IMR-90 (cell line): ENCODE measurements around the gene AP3D1. TPM values are rescaled to one million over a fixed set of nuclear protein-coding genes. Genes with fewer than 3 reads are reported as not detected.

Experiments used
- ATAC-seq: fragments of 200-7000 bp; cut with Tn5 transposase; 2 replicates; pipeline ENCODE4 v1.9.1; 2020; ENCODE audit warnings: low read depth, mild to moderate bottlenecking, moderate library complexity
- BruUV-seq: library from RNA; stranded (reverse); fragments of 400-500 nt; replicated peaks from 2 replicates; lab custom pipeline; 2021; lab: Mats Ljungman, UMichigan
- CTCF ChIA-PET: fragments of 300-600 bp; formaldehyde crosslinking; extraction: SDS; loops from one replicate; lab custom pipeline; 2021; ENCODE audit warnings: antibody characterized with exemption; lab: Yijun Ruan, JAX
- POLR2A ChIA-PET: fragments of 300-600 bp; sonication (Branson Sonifier 250); formaldehyde crosslinking; loops from one replicate; lab custom pipeline; 2022; ENCODE audit warnings: antibody characterized with exemption; ENCODE audit not compliant: unreplicated experiment; lab: Charles Lee
- DNase-seq: peaks from one replicate; pipeline ENCODE4 v3.0.0; 2013
- H2AFZ ChIP-seq: replicated peaks from 2 replicates; pipeline ENCODE3; 2013; ENCODE audit warnings: low read length, mild to moderate bottlenecking; ENCODE audit not compliant: poor library complexity
- H2AK5ac ChIP-seq: 2 replicates; pipeline ENCODE4 v1.6.1; 2013; ENCODE audit warnings: low read depth, low read length, inconsistent platforms
- H2AK9ac ChIP-seq: replicated peaks from 2 replicates; pipeline ENCODE3; 2013; ENCODE audit warnings: mild to moderate bottlenecking, low read depth, low read length, moderate library complexity; ENCODE audit not compliant: poor library complexity
- H2BK120ac ChIP-seq: 2 replicates; pipeline ENCODE4 v1.6.1; 2013; ENCODE audit warnings: low read depth, low read length, inconsistent platforms
- H2BK15ac ChIP-seq: 3 replicates; pipeline ENCODE4 v1.6.1; 2013; ENCODE audit warnings: low read depth, low read length, inconsistent platforms
- H2BK20ac ChIP-seq: 2 replicates; pipeline ENCODE4 v1.6.1; 2013; ENCODE audit warnings: low read depth, mild to moderate bottlenecking, inconsistent platforms, low read length, moderate library complexity
- H2BK5ac ChIP-seq: 2 replicates; pipeline ENCODE4 v1.6.1; 2013; ENCODE audit warnings: mild to moderate bottlenecking, low read depth, low read length, inconsistent platforms; ENCODE audit not compliant: poor library complexity, severe bottlenecking
- H3K14ac ChIP-seq: replicated peaks from 2 replicates; pipeline ENCODE4 v1.6.1; 2013; ENCODE audit warnings: low read depth, low read length, inconsistent platforms
- H3K18ac ChIP-seq: 2 replicates; pipeline ENCODE4 v1.6.1; 2013; ENCODE audit warnings: low read depth, low read length, control low read depth
- H3K23ac ChIP-seq: 2 replicates; pipeline ENCODE4 v1.6.1; 2013; ENCODE audit warnings: low read depth, low read length, inconsistent platforms
- H3K27ac ChIP-seq: 2 replicates; pipeline ENCODE4 v1.5.1; 2013; ENCODE audit warnings: mild to moderate bottlenecking, control low read depth, low read length; ENCODE audit not compliant: insufficient read depth
- H3K27me3 ChIP-seq: 2 replicates; pipeline ENCODE4 v1.6.1; 2013; ENCODE audit warnings: low read length; ENCODE audit not compliant: control insufficient read depth, insufficient read depth
- H3K36me3 ChIP-seq: 2 replicates; pipeline ENCODE4 v1.6.1; 2013; ENCODE audit warnings: low read length, mixed read lengths; ENCODE audit not compliant: control insufficient read depth, insufficient read depth
- H3K4ac ChIP-seq: 2 replicates; pipeline ENCODE4 v1.6.1; 2013; ENCODE audit warnings: low read depth, low read length, inconsistent platforms
- H3K4me1 ChIP-seq: 2 replicates; pipeline ENCODE4 v1.6.1; 2013; ENCODE audit warnings: low read length, mixed read lengths; ENCODE audit not compliant: control insufficient read depth, insufficient read depth
- H3K4me2 ChIP-seq: 2 replicates; pipeline ENCODE4 v1.6.1; 2013; ENCODE audit warnings: low read depth, mild to moderate bottlenecking, control low read depth, low read length, moderate library complexity
- H3K4me3 ChIP-seq: 2 replicates; pipeline ENCODE4 v1.5.1; 2013; ENCODE audit warnings: low read depth, mild to moderate bottlenecking, control low read depth, low read length, moderate library complexity; ENCODE audit not compliant: insufficient read depth
- H3K56ac ChIP-seq: 2 replicates; pipeline ENCODE4 v1.6.1; 2013; ENCODE audit warnings: low read length, inconsistent platforms; ENCODE audit not compliant: insufficient read depth; ENCODE audit errors: extremely low read depth
- H3K79me1 ChIP-seq, 2 experiments: 2 replicates each; pipeline ENCODE4 v1.6.1; 2013; ENCODE audit warnings: low read length in 2 of 2, inconsistent platforms in 1 of 2, low read depth in 1 of 2
- H3K9ac ChIP-seq: 2 replicates; pipeline ENCODE4 v1.6.1; 2013; ENCODE audit warnings: low read depth, low read length, control low read depth
- H3K9me1 ChIP-seq: 2 replicates; pipeline ENCODE4 v1.6.1; 2013; ENCODE audit warnings: low read length, inconsistent platforms; ENCODE audit not compliant: insufficient read depth
- H3K9me3 ChIP-seq: 2 replicates; pipeline ENCODE4 v1.6.1; 2013; ENCODE audit warnings: low read length; ENCODE audit not compliant: control insufficient read depth, insufficient read depth
- H4K20me1 ChIP-seq: 2 replicates; pipeline ENCODE4 v1.6.1; 2013; ENCODE audit warnings: low read length, inconsistent platforms; ENCODE audit not compliant: insufficient read depth
- H4K5ac ChIP-seq: 2 replicates; pipeline ENCODE4 v1.6.1; 2013; ENCODE audit warnings: mild to moderate bottlenecking, low read depth, low read length, control low read depth
- H4K8ac ChIP-seq, 2 experiments: 2 replicates each; pipeline ENCODE4 v1.6.1; 2013; ENCODE audit warnings: low read depth in 2 of 2, low read length in 2 of 2, control low read depth in 1 of 2, inconsistent platforms in 1 of 2
- H4K91ac ChIP-seq: 2 replicates; pipeline ENCODE4 v1.6.1; 2013; ENCODE audit warnings: low read depth, low read length, inconsistent platforms; ENCODE audit not compliant: insufficient read depth
- BHLHE40 ChIP-seq: fragments of 150-350 bp; IDR thresholded peaks from 2 replicates; pipeline ENCODE4 v1.6.1; 2016; ENCODE audit warnings: mild to moderate bottlenecking, low read depth, low read length
- CEBPB ChIP-seq: IDR thresholded peaks from 2 replicates; pipeline ENCODE4 v1.6.1; 2012; ENCODE audit warnings: low read depth, low read length, improper control_type of control experiment
- FOS ChIP-seq: fragments of 150-350 bp; IDR thresholded peaks from 2 replicates; pipeline ENCODE4 v1.6.1; 2016; ENCODE audit warnings: low read depth, low read length
- MAFK ChIP-seq: IDR thresholded peaks from 2 replicates; pipeline ENCODE4 v1.6.1; 2012; ENCODE audit warnings: low read depth, low read length, improper control_type of control experiment
- MAZ ChIP-seq: IDR thresholded peaks from 2 replicates; pipeline ENCODE4 v1.6.1; 2012; ENCODE audit warnings: low read depth, mild to moderate bottlenecking, low read length, improper control_type of control experiment, moderate library complexity, borderline replicate concordance
- MXI1 ChIP-seq: IDR thresholded peaks from 2 replicates; pipeline ENCODE4 v1.6.1; 2012; ENCODE audit warnings: low read depth, mild to moderate bottlenecking, low read length, moderate library complexity, borderline replicate concordance
- NFE2L2 ChIP-seq: fragments of 150-350 bp; IDR thresholded peaks from 2 replicates; pipeline ENCODE4 v1.6.1; 2016; ENCODE audit warnings: low read depth, mild to moderate bottlenecking, low read length
- POLR2A ChIP-seq: IDR thresholded peaks from 2 replicates; pipeline ENCODE4 v1.6.1; 2012; ENCODE audit warnings: mild to moderate bottlenecking, low read depth, low read length
- RAD21 ChIP-seq: IDR thresholded peaks from 2 replicates; pipeline ENCODE4 v1.6.1; 2012; ENCODE audit warnings: low read length, improper control_type of control experiment
- RCOR1 ChIP-seq: IDR thresholded peaks from 2 replicates; pipeline ENCODE4 v1.6.1; 2012; ENCODE audit warnings: mild to moderate bottlenecking, low read length, improper control_type of control experiment; ENCODE audit not compliant: insufficient replicate concordance
- RFX5 ChIP-seq: IDR thresholded peaks from 2 replicates; pipeline ENCODE4 v1.8.0; 2012; ENCODE audit warnings: low read depth, mild to moderate bottlenecking, low read length, moderate library complexity
- SMC3 ChIP-seq: fragments of 150-350 bp; IDR thresholded peaks from 2 replicates; pipeline ENCODE4 v1.6.1; 2016; ENCODE audit warnings: low read depth, mild to moderate bottlenecking, antibody characterized with exemption, low read length, moderate library complexity
- WGBS, 2 experiments: methylation state at CpG; one replicate each; pipeline versions ENCODE4 v1.1.5 to v1.1.7; 2013; ENCODE audit warnings: missing lambda C conversion rate in 2 of 2; ENCODE audit not compliant: insufficient read length in 1 of 2; ENCODE audit errors: extremely low coverage in 2 of 2; 5-methylcytosine and 5-hydroxymethylcytosine counted together
- dilution Hi-C: fragments of 300-500 bp; cut with HindIII; formaldehyde crosslinking; loops from one replicate; pipeline ENCODE4 v1.14.3; 2018; ENCODE audit warnings: low sequenced_read_pairs; ENCODE audit not compliant: unreplicated experiment
- in situ Hi-C: fragments of 300-500 bp; cut with MboI; formaldehyde crosslinking; loops from 3 replicates; pipeline ENCODE4 v1.14.3; 2019; ENCODE audit warnings: low sequenced_read_pairs, inconsistent platforms, mixed read lengths
- intact Hi-C: fragments of 100-400 bp; cut with micrococcal nuclease; formaldehyde crosslinking; loops from 2 replicates; pipeline ENCODE4 v1.10.0; 2022
- polyA plus RNA-seq, 3 experiments: library from polyadenylated mRNA; depleted of rRNA; stranded (reverse); fragments of >200 nt; gene quantifications; 2 replicates each; pipeline ENCODE4 v1.2.3, GENCODE V29; 2012; ENCODE audit warnings: low replicate concordance in 1 of 3
- total RNA-seq: library from RNA; depleted of rRNA; stranded (reverse); fragments of >200 nt; gene quantifications from 2 replicates; pipeline ENCODE4 v1.2.3, GENCODE V29; 2012
- TF ChIP-seq, protein P1 (sequence below): conservative IDR thresholded peaks from 2 replicates; pipeline ENCODE4 v1.5.1; 2012; ENCODE audit warnings: mild to moderate bottlenecking, low read depth, low read length, improper control_type of control experiment
- TF ChIP-seq, protein P2 (sequence below): fragments of 150-350 bp; IDR thresholded peaks from 2 replicates; pipeline ENCODE4 v1.6.1; 2017; ENCODE audit warnings: mild to moderate bottlenecking, antibody characterized with exemption, low read length, low read depth
- TF ChIP-seq, protein P3 (sequence below): fragments of 150-350 bp; IDR thresholded peaks from 2 replicates; pipeline ENCODE4 v1.6.1; 2016; ENCODE audit warnings: low read depth, mild to moderate bottlenecking, low read length, moderate library complexity, borderline replicate concordance

The AP3D1 gene
- total and polyA plus RNA-seq, 2 of the 4 experiments (the other 2 are of a cell fraction), result 75.3 to 129 TPM

DNA sequence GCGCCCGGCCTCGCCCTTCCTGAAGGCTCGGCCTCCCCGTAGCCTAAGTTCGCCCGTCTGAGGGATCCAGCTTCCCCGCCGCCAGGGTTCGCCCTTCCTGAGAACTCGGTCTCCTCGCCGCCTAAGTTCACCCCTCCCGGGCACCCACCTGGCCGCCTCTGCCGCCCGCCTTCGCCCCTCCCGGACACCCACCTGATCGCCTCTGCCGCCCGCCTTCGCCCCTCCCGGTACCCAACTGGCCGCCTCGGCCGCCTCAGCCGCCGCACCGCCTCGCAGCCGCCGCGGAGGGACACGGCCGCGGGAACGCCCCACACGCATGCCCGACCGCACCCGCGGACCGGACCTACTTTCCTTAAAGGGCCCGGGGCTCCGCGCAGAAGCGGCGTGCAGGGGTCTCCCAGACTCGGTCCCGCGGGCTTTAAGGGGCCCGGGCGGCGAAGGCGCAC, 55.3 kb downstream of the AP3D1 start, which contains the start of gene MOB3A:
Gene MOB3A (minus strand): TSS at position 293 of the 446 bp plus-strand sequence. CDS start 17,766 bp downstream, outside the sequence.
- H3K36me3 ChIP-seq, result peaks cover 21% of the 10 kb centered on the region
- H4K91ac ChIP-seq, result peak within 1 kb of the TSS; percentile 87
- H2BK5ac ChIP-seq, result peak within 1 kb of the TSS; percentile 96
- dilution Hi-C loops (no loop called here), in situ Hi-C loops (no loop called here), intact Hi-C loops (loop anchor here (1.0 kb wide), 1 partner anchor 77 kb away; no protein-coding TSS in a partner anchor)
- H3K27ac ChIP-seq, result peak within 1 kb of the TSS; percentile 89
- H3K4ac ChIP-seq, result peak within 1 kb of the TSS; percentile 93
- H2BK120ac ChIP-seq, result peak within 1 kb of the TSS; percentile 90; the same call in 1 of the 2 replicates
- H4K5ac ChIP-seq, result 0 out of 2 replicates have a peak within 1 kb of the TSS, but pooled peaks have one; percentile 40
- BruUV-seq, result no TSS peak
- peak within 1 kb of the TSS; percentile 99 for H2AK9ac ChIP-seq
- peaks cover 8% of the 10 kb centered on the region for H3K9me1 ChIP-seq
- H3K9ac ChIP-seq, result peak within 1 kb of the TSS; percentile 58
- no peak within 1 kb of the TSS; the same call in 1 of the 2 replicates for H3K18ac ChIP-seq
- ChIA-PET CTCF (no interaction called here), POLR2A (interaction anchor here (0.6 kb wide), 1 partner anchor 18 kb away, joined by 3 read pairs; no protein-coding TSS in a partner anchor)
- peak within 1 kb of the TSS; percentile 95 for H3K4me2 ChIP-seq
- peaks cover 6% of the 10 kb centered on the region for H3K4me1 ChIP-seq
- DNase-seq (peak; percentile 89), ATAC-seq (peak; percentile 69)
- no peak within 1 kb of the TSS; the same call in 1 of the 2 replicates for H3K56ac ChIP-seq
- peak within 1 kb of the TSS; percentile 91 to 92 for H4K8ac ChIP-seq
- no peak within 1 kb of the TSS for H2BK20ac ChIP-seq
- H2AFZ ChIP-seq, result peak within 1 kb of the TSS; percentile 99
- H4K20me1 ChIP-seq, result peaks cover 18% of the 10 kb centered on the region
- H3K23ac ChIP-seq, result no peak within 1 kb of the TSS; the same call in none of the 2 replicates
- H3K9me3 ChIP-seq, result no peaks in the 10 kb centered on the region
- no peaks in the 10 kb centered on the region for H3K27me3 ChIP-seq
- H3K4me3 ChIP-seq, result peak within 1 kb of the TSS; percentile 70
- peak within 1 kb of the TSS; percentile 86 for H2AK5ac ChIP-seq
- H2BK15ac ChIP-seq, result peak within 1 kb of the TSS; percentile 82; the same call in 1 of the 3 replicates
- WGBS, 2 experiments, result 0% methylated on average over 30 of the region's 56 CpGs; no CpG with 5 or more reads in 1 of the 2 experiments
- peak within 1 kb of the TSS; percentile 86 for H3K14ac ChIP-seq
- H3K79me1 ChIP-seq, result peaks cover 10 to 38% of the 10 kb centered on the region in 2 experiments
- TF ChIP-seq SMC3 (peak; percentile 12; the same call in 1 of the 2 replicates), RAD21 (no peak), FOS (no peak), RFX5 (no peak), MAFK (no peak), MAZ (no peak), NFE2L2 (no peak), POLR2A (peak; percentile 66), BHLHE40 (peak; percentile 68), CEBPB (no peak), MXI1 (peak; percentile 80), RCOR1 (no peak)
- TF ChIP-seq, protein P1, sequence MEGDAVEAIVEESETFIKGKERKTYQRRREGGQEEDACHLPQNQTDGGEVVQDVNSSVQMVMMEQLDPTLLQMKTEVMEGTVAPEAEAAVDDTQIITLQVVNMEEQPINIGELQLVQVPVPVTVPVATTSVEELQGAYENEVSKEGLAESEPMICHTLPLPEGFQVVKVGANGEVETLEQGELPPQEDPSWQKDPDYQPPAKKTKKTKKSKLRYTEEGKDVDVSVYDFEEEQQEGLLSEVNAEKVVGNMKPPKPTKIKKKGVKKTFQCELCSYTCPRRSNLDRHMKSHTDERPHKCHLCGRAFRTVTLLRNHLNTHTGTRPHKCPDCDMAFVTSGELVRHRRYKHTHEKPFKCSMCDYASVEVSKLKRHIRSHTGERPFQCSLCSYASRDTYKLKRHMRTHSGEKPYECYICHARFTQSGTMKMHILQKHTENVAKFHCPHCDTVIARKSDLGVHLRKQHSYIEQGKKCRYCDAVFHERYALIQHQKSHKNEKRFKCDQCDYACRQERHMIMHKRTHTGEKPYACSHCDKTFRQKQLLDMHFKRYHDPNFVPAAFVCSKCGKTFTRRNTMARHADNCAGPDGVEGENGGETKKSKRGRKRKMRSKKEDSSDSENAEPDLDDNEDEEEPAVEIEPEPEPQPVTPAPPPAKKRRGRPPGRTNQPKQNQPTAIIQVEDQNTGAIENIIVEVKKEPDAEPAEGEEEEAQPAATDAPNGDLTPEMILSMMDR, result peak; percentile 43
- TF ChIP-seq, protein P2, sequence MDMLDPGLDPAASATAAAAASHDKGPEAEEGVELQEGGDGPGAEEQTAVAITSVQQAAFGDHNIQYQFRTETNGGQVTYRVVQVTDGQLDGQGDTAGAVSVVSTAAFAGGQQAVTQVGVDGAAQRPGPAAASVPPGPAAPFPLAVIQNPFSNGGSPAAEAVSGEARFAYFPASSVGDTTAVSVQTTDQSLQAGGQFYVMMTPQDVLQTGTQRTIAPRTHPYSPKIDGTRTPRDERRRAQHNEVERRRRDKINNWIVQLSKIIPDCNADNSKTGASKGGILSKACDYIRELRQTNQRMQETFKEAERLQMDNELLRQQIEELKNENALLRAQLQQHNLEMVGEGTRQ, result no peak
- TF ChIP-seq, protein P3, sequence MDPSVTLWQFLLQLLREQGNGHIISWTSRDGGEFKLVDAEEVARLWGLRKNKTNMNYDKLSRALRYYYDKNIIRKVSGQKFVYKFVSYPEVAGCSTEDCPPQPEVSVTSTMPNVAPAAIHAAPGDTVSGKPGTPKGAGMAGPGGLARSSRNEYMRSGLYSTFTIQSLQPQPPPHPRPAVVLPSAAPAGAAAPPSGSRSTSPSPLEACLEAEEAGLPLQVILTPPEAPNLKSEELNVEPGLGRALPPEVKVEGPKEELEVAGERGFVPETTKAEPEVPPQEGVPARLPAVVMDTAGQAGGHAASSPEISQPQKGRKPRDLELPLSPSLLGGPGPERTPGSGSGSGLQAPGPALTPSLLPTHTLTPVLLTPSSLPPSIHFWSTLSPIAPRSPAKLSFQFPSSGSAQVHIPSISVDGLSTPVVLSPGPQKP, result no peak
